Adrenal gland (tissue), 12 donors: Measurements from ENCODE around the gene FNDC3B. TPM values are rescaled to one million over a fixed set of nuclear protein-coding genes. Genes with fewer than 3 reads are reported as not detected.
"Not testable (repeated sequence)": the region's sequence is repeated elsewhere in the genome, so short reads cannot be mapped to it uniquely, and the experiment has no call there.

Source experiments
- DNase-seq, 7 donors: peaks; one replicate each; pipeline ENCODE4 v3.0.0-alpha.2; 2019 to 2020
- H3K27ac ChIP-seq, 5 donors: fragments of 200-600 bp; sonication (generic) in 4 of 5; 1 replicate in 3 of 5; 2 replicates in 2 of 5; pipeline versions ENCODE4 v1.5.1 to v1.8.0; 2016 to 2020; ENCODE audit warnings: mild to moderate bottlenecking in 1 of 5
- H3K27me3 ChIP-seq: fragments of 200-600 bp; 2 replicates; pipeline ENCODE4 v1.8.0; 2021
- H3K36me3 ChIP-seq, 2 donors: fragments of 200-600 bp; replicated peaks in 1 of 2; 1 replicate in 1 of 2; 2 replicates in 1 of 2; pipeline versions ENCODE4 v1.5.1 to v1.8.0; 2018 to 2022
- H3K4me1 ChIP-seq, 2 donors: fragments of 200-600 bp; replicated peaks in 1 of 2; 1 replicate in 1 of 2; 2 replicates in 1 of 2; pipeline versions ENCODE4 v1.5.1 to v1.8.0; 2018 to 2021
- H3K4me3 ChIP-seq, 4 donors: fragments of 200-600 bp; sonication (generic) in 3 of 4; one replicate each; pipeline ENCODE4 v1.5.1; 2016 to 2018
- H3K9me3 ChIP-seq, 3 donors: fragments of 200-600 bp; sonication (generic) in 1 of 3; replicated peaks in 1 of 3; 1 replicate in 2 of 3; 2 replicates in 1 of 3; pipeline versions ENCODE4 v1.5.1 to v1.8.0; 2016 to 2021
- CTCF ChIP-seq, 6 experiments: fragments of 450-650 bp in 4 of 6; fragments of 200-600 bp in 2 of 6; sonication (generic) in 1 of 6; IDR thresholded peaks; 1 replicate in 5 of 6; 2 replicates in 1 of 6; pipeline versions ENCODE4 v1.5.1 to v1.8.0; 2016 to 2021; ENCODE audit warnings: antibody characterized with exemption in 6 of 6, mild to moderate bottlenecking in 2 of 6, moderate library complexity in 1 of 6
- POLR2A ChIP-seq, 2 donors: fragments of 450-650 bp; IDR thresholded peaks; one replicate each; pipeline ENCODE4 v1.6.1; 2017; ENCODE audit warnings: antibody characterized with exemption in 2 of 2, mild to moderate bottlenecking in 2 of 2, moderate library complexity in 1 of 2
- WGBS, 4 donors: extraction: QIAGEN DNeasy Blood & Tissue Kit in 2 of 4; methylation state at CpG; one replicate each; pipeline versions ENCODE4 v1.1.5 to v1.1.7; 2013 to 2017; 5-methylcytosine and 5-hydroxymethylcytosine counted together
- intact Hi-C, 2 donors: fragments of 100-400 bp; cut with DNase I; formaldehyde crosslinking; loops; one replicate each; pipeline versions ENCODE4 v1.14.1 to v1.15.0; 2022 to 2023
- polyA plus RNA-seq, 3 donors: library from polyadenylated mRNA; stranded (reverse); fragments of 200-250 nt in 2 of 3; fragments of 350-450 nt in 1 of 3; fragmentation: Illumina TruSeq in 1 of 3; extraction: RNeasy Lipid Tissue Mini Kit (QIAGEN cat#74804) in 1 of 3; gene quantifications; one replicate each; pipeline ENCODE4 v1.2.3, GENCODE V29; 2013 to 2014
- total RNA-seq, 9 donors: library from RNA; depleted of rRNA in 4 of 9; stranded (reverse); fragments of >200 nt in 4 of 9; fragments of 120-200 nt in 1 of 9; fragmentation: NEBNext Ultra II Directional in 1 of 9; extraction: Animal tissue kit (Norgen Biotek cat#: 25700) in 1 of 9; gene quantifications; one replicate each; pipeline versions ENCODE4 v1.1.0 to v1.2.4, GENCODE V29; 2013 to 2023
- donor health status: healthy with polysubstance abuse.
- donor health status: Bipolar disorder and iron deficiency.
- donor health status: DM: yes; HTN: yes; CAD: no.
- donor health status: DM: no; HTN: no; CAD: no.
- donor health status: DM: no; HTN: no; CAD: no.
- donor health status: DM: yes; HTN: yes; CAD: no.

Gene FNDC3B
- total and polyA plus RNA-seq, 12 donors: 9.9 to 228 (median 105) TPM

DNA sequence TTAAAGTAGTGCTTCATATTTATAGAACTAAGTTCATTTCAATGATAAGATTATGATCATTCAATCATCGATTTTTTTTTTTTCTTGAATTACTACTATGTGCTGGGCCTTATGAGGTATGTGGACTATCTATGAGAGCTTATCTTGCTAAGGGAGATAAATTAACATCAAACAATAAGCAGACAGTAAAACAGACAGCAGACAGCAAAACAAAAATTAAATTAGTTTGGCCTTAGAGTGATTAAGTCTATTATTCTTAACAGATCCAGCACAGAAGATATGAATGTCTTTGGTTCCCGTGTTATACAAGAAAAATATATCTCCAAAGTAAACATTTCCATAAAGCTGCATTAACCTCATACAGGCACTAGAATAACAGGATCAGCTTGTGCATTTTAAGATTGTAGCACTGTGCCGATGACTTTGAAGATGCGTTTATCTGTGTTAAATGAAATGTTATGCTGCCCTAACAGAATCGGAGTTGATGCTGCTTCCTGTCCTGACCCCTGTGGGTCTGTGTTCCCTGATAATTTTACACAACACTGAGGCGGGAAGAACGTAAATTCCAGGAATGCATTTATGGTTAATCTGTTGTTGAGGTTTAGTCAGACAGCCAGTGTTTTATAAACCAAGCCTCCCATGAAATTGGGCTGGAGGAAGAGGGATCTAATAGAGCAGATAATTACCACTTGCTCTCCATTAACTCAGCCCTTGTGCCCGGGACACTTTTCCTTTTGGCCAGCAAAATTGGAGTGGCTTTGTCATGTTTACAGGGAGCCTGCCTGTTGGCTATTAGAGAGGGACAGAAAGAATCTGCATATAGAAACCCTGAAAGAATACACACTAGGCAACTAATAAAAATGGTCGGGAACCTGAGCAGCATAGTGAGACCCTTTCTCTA is 328.1 kb downstream of the FNDC3B start:
- WGBS, 4 donors: 64 to 79% (median 77%) methylated on average over 9 of the region's 9 CpGs
- Histone ChIP-seq H3K4me1 (peaks cover 0 to 5% of the 10 kb centered on the region in 2 donors), H3K9me3 (no peaks in the 10 kb centered on the region), H3K27ac (no peak overlapping the region), H3K27me3 (no peaks in the 10 kb centered on the region), H3K36me3 (peaks cover 0 to 26% of the 10 kb centered on the region in 2 donors), H3K4me3 (no peak overlapping the region)
- DNase-seq: no peak
- TF ChIP-seq POLR2A (IDR thresholded peaks at IDR 0.05) (no peak), CTCF (IDR thresholded peaks at IDR 0.05) (no peak)
- intact Hi-C loops: no loop called here

DNA sequence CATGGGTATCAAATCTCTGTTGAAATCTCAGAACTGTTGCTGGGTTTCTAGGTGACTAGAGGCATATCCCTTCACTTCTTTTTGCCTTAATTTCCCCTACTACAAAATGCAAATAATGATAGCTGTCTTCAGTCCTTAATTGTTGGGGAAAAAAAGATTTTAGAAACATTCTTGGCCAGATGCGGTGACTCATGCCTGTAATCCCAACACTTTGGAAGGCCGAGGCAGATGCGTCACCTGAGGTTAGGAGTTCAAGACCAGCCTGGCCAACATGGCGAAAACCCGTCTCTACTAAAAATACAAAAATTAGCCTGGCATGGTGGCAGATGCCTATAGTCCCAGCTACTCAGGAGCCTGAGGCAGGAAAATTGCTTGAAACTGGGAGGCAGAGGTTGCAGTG is 329.2 kb downstream of the FNDC3B start:
- H3K4me3 ChIP-seq, intact Hi-C loops, H3K27ac ChIP-seq, H3K27me3 ChIP-seq, H3K4me1 ChIP-seq, H3K9me3 ChIP-seq: not testable (repeated sequence)
- DNase-seq: peak in 1 of 7 donors; percentile 27
- 65 to 90% (median 74%) methylated on average over 5 of the region's 5 CpGs for WGBS, 4 donors
- peaks cover 0 to 15% of the 10 kb centered on the region in 2 donors for H3K36me3 ChIP-seq

DNA sequence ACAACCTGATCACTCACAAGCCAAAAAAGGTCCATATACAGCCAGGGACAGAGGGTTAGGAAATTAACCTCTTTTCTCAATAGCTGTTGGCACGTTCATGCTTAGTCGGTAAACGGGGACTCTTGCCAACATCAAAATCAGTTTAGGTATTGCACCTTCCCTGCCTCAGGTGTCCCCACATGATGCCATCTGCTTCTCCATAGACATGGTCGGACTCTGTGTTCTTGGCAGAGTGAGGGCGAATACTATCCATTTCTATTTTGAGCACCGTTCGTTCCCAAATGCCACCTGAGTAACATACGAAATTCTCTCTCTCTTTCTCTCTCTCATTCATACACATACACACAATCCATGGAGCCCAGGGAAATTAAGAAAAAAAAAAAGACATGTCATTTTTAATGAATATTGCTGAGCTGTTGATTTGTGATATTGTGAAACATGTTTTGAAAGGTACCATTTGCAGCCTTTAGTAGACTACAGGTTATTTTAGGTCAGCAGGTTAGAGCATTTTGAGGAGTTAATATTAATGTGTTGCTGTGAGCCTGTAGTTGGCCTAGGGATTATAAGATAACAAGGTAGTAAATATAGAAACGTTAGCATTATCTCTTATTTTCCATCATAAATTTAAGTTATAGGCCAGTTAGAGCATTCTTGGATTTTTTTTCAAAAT is 330.3 kb downstream of the FNDC3B start:
- Histone ChIP-seq H3K9me3 (no peaks in the 10 kb centered on the region), H3K27me3 (no peaks in the 10 kb centered on the region), H3K4me1 (peaks cover 0 to 5% of the 10 kb centered on the region in 2 donors), H3K36me3 (peaks cover 0 to 13% of the 10 kb centered on the region in 2 donors), H3K27ac (no peak overlapping the region), H3K4me3 (no peak overlapping the region)
- DNase-seq: no peak
- intact Hi-C loops: no loop called here
- TF ChIP-seq CTCF (IDR thresholded peaks at IDR 0.05) (no peak), POLR2A (IDR thresholded peaks at IDR 0.05) (no peak)
- 85 to 92% (median 89%) methylated on average over 9 of the region's 9 CpGs for WGBS, 4 donors

GRCh38 chr3:172370419-172370818 is 331.0 kb downstream of the FNDC3B start:
- intact Hi-C loops: no loop called here
- 94 to 95% (median 94%) methylated on average over 3 of the region's 3 CpGs for WGBS, 4 donors

More at GRCh38 chr3:172370419-172370818, 331.0 kb downstream of the FNDC3B start:
- Histone ChIP-seq H3K27me3 (no peaks in the 10 kb centered on the region), H3K4me1 (peaks cover 0 to 5% of the 10 kb centered on the region in 2 donors), H3K4me3 (no peak overlapping the region), H3K9me3 (no peaks in the 10 kb centered on the region), H3K36me3 (peaks cover 0 to 13% of the 10 kb centered on the region in 2 donors), H3K27ac (no peak overlapping the region)
- TF ChIP-seq CTCF (IDR thresholded peaks at IDR 0.05) (no peak), POLR2A (IDR thresholded peaks at IDR 0.05) (no peak)
- DNase-seq: no peak
